GM12872 (cell line): ENCODE data around the gene THSD4.

Source experiments
- CTCF ChIP-seq: IDR thresholded peaks from 3 replicates; pipeline ENCODE4 v1.5.1; 2011; ENCODE audit warnings: low read depth, mild to moderate bottlenecking, low read length, moderate library complexity; ENCODE audit not compliant: insufficient read depth

Gene THSD4

GRCh38 chr15:71410347-71410746 is 295.1 kb downstream of the THSD4 start:
- TF ChIP-seq CTCF = no peak

- no peak for TF ChIP-seq CTCF
These were observed 296.5 kb downstream of the THSD4 start for GRCh38 chr15:71411538-71412482.

GRCh38 chr15:71413419-71413818 is 298.1 kb downstream of the THSD4 start:
- no peak for TF ChIP-seq CTCF

GRCh38 chr15:71414853-71415252 is 299.6 kb downstream of the THSD4 start:
- no peak for TF ChIP-seq CTCF

GRCh38 chr15:71422530-71423259 is 307.4 kb downstream of the THSD4 start:
- TF ChIP-seq CTCF = no peak

- TF ChIP-seq CTCF = no peak
These were observed 309.5 kb downstream of the THSD4 start for GRCh38 chr15:71424765-71425164.

- TF ChIP-seq CTCF = no peak
These were observed 310.1 kb downstream of the THSD4 start for GRCh38 chr15:71425388-71425787.
